Measurements from ENCODE around the gene OR2T27. TPM values are rescaled to one million over a fixed set of nuclear protein-coding genes. Genes with fewer than 3 reads are reported as not detected.

Gene OR2T27
- total and polyA plus RNA-seq, 2 experiments from 2014 or later = not detected

- Histone ChIP-seq H2AFZ (no peak overlapping the region), H3K27me3 (ENCODE audit: insufficient read depth) (no peaks in the 10 kb centered on the region), H3K4me3 (no peak overlapping the region), H3K4me2 (no peak overlapping the region), H3K4me1 (ENCODE audit: insufficient read depth) (no peaks in the 10 kb centered on the region), H3K27ac (ENCODE audit: low read depth) (no peak overlapping the region), H3K9me2 (ENCODE audit: insufficient read depth) (no peaks in the 10 kb centered on the region), H4K20me1 (replicated peaks; ENCODE audit: insufficient read depth) (no peaks in the 10 kb centered on the region), H3K36me3 (ENCODE audit: insufficient read depth) (peaks cover 14% of the 10 kb centered on the region), H3F3A (replicated peaks; ENCODE audit: low read depth) (no peaks in the 10 kb centered on the region), H3K79me2 (replicated peaks; ENCODE audit: insufficient read depth) (no peaks in the 10 kb centered on the region)
- H3K4me1 Mint-ChIP-seq = no peaks in the 10 kb centered on the region
- H3K36me3 Mint-ChIP-seq (ENCODE audit: low read depth) = peaks cover 36% of the 10 kb centered on the region
- TF ChIP-seq ZNF114 (CRISPR knock-in tag; IDR thresholded peaks at IDR 0.05) (no peak), STAT1 (IDR thresholded peaks at IDR 0.05; ENCODE audit: unreplicated experiment) (no peak)
- ATAC-seq (no peak), DNase-seq (ENCODE audit: low spot score) (no peak)
- H3K27ac Mint-ChIP-seq = no peak overlapping the region
- H3K4me3 Mint-ChIP-seq = no peak overlapping the region
- H3K27me3 Mint-ChIP-seq (ENCODE audit: insufficient read depth, low read depth, poor library complexity) = no peaks in the 10 kb centered on the region
- H3K9me3 Mint-ChIP-seq = peaks cover 78% of the 10 kb centered on the region
These were observed 42.6 kb upstream of the OR2T27 start for GRCh38 chr1:248697907-248698306.

GRCh38 chr1:248696774-248697173 lies 41.4 kb upstream of the OR2T27 start:
- no peak overlapping the region for H3K4me3 ChIP-seq
- H3K4me2 ChIP-seq = no peak overlapping the region
- no peaks in the 10 kb centered on the region for H3K4me1 ChIP-seq (ENCODE audit: insufficient read depth)
- Mint-ChIP-seq H3K27ac (no peak overlapping the region), H3K4me3 (no peak overlapping the region), H3K9me3 (peaks cover 88% of the 10 kb centered on the region), H3K27me3 (ENCODE audit: insufficient read depth, low read depth, poor library complexity) (no peaks in the 10 kb centered on the region), H3K4me1 (no peaks in the 10 kb centered on the region), H3K36me3 (ENCODE audit: low read depth) (peaks cover 40% of the 10 kb centered on the region)
- no peaks in the 10 kb centered on the region for H3K9me2 ChIP-seq (ENCODE audit: insufficient read depth)
- ATAC-seq = no peak
- no peaks in the 10 kb centered on the region for H3K27me3 ChIP-seq (ENCODE audit: insufficient read depth)
- no peak overlapping the region for H3K27ac ChIP-seq (ENCODE audit: low read depth)
- peaks cover 14% of the 10 kb centered on the region for H3K36me3 ChIP-seq (ENCODE audit: insufficient read depth)
- H3F3A ChIP-seq (replicated peaks; ENCODE audit: low read depth) = no peaks in the 10 kb centered on the region
- TF ChIP-seq NANOG (IDR thresholded peaks at IDR 0.05; ENCODE audit: borderline replicate concordance) = no peak
- TF ChIP-seq REST (IDR thresholded peaks at IDR 0.05; ENCODE audit: unreplicated experiment) = no peak
- no peaks in the 10 kb centered on the region for H4K20me1 ChIP-seq (replicated peaks; ENCODE audit: insufficient read depth)
- no peak overlapping the region for H2AFZ ChIP-seq
- no peaks in the 10 kb centered on the region for H3K79me2 ChIP-seq (replicated peaks; ENCODE audit: insufficient read depth)
- no peak for DNase-seq (ENCODE audit: low spot score)

- H3K9me3 Mint-ChIP-seq = peaks cover 90% of the 10 kb centered on the region
- Histone ChIP-seq H3K79me2 (replicated peaks; ENCODE audit: insufficient read depth) (no peaks in the 10 kb centered on the region), H3F3A (replicated peaks; ENCODE audit: low read depth) (no peaks in the 10 kb centered on the region), H3K36me3 (ENCODE audit: insufficient read depth) (peaks cover 12% of the 10 kb centered on the region), H3K27ac (ENCODE audit: low read depth) (no peak overlapping the region), H4K20me1 (replicated peaks; ENCODE audit: insufficient read depth) (no peaks in the 10 kb centered on the region), H2AFZ (no peak overlapping the region), H3K4me3 (no peak overlapping the region), H3K4me2 (no peak overlapping the region), H3K9me2 (ENCODE audit: insufficient read depth) (no peaks in the 10 kb centered on the region), H3K4me1 (ENCODE audit: insufficient read depth) (no peaks in the 10 kb centered on the region), H3K27me3 (ENCODE audit: insufficient read depth) (no peaks in the 10 kb centered on the region)
- DNase-seq (ENCODE audit: low spot score) (no peak), ATAC-seq (no peak)
- H3K27me3 Mint-ChIP-seq (ENCODE audit: insufficient read depth, low read depth, poor library complexity) = no peaks in the 10 kb centered on the region
- H3K36me3 Mint-ChIP-seq (ENCODE audit: low read depth) = peaks cover 38% of the 10 kb centered on the region
- H3K4me1 Mint-ChIP-seq = no peaks in the 10 kb centered on the region
- H3K4me3 Mint-ChIP-seq = no peak overlapping the region
- no peak overlapping the region for H3K27ac Mint-ChIP-seq
- TF ChIP-seq CREB1 (CRISPR knock-in tag; IDR thresholded peaks at IDR 0.05; ENCODE audit: low read depth) (no peak), POLR2AphosphoS5 (IDR thresholded peaks at IDR 0.05; ENCODE audit: low read depth) (no peak), EZH2 (IDR thresholded peaks at IDR 0.05; ENCODE audit: low read depth, unreplicated experiment) (no peak), STAT1 (IDR thresholded peaks at IDR 0.05; ENCODE audit: unreplicated experiment) (no peak), ZNF331 (CRISPR knock-in tag; IDR thresholded peaks at IDR 0.05; ENCODE audit: low read depth) (no peak), ZNF462 (CRISPR knock-in tag; IDR thresholded peaks at IDR 0.05) (no peak)
These were observed 40.9 kb upstream of the OR2T27 start for GRCh38 chr1:248696261-248696660.
